ENCODE results near the gene PODNL1.

Gene PODNL1

GRCh38 chr19:13959962-13960862 lies 22.0 kb upstream of the PODNL1 start:
- no peaks in the 10 kb centered on the region for H3K4me1 ChIP-seq (ENCODE audit: insufficient read depth, low read length)
- TF ChIP-seq CTCF (IDR thresholded peaks at IDR 0.05; ENCODE audit: borderline replicate concordance, extremely low read depth, low read length, poor library complexity, severe bottlenecking) = peak; percentile 54
- TF ChIP-seq EZH2 (IDR thresholded peaks at IDR 0.05; ENCODE audit: borderline replicate concordance, low read depth, low read length, severe bottlenecking) = no peak
- H3K27me3 ChIP-seq (ENCODE audit: insufficient read depth, low read length, poor library complexity) = no peaks in the 10 kb centered on the region
- H3K4me3 ChIP-seq (ENCODE audit: low read depth in 1 of 2, low read length in 2 of 2) = no peak overlapping the region
- H3K4me2 ChIP-seq (ENCODE audit: insufficient read depth, low read length) = no peak overlapping the region
- no peak overlapping the region for H2AFZ ChIP-seq (ENCODE audit: low read depth, low read length)
- peaks cover 7% of the 10 kb centered on the region; the same call in 1 of the 2 replicates for H3K79me2 ChIP-seq (ENCODE audit: insufficient read depth, low read length)
- no peaks in the 10 kb centered on the region for H3K9me3 ChIP-seq (ENCODE audit: insufficient read depth, low read length, severe bottlenecking)
- peaks cover 18% of the 10 kb centered on the region for H4K20me1 ChIP-seq (ENCODE audit: insufficient read depth, low read length)
- DNase-seq (peak; percentile 27), ATAC-seq (ENCODE audit: insufficient read depth, low read depth) (peak; percentile 42; the same call in 2 of the 3 replicates)
- H3K27ac ChIP-seq (ENCODE audit: low read length) = no peak overlapping the region
- H3K36me3 ChIP-seq (ENCODE audit: insufficient read depth, low read length) = peaks cover 74% of the 10 kb centered on the region
- H3K9ac ChIP-seq (ENCODE audit: low read depth, low read length) = no peak overlapping the region

- no peak overlapping the region for H2AFZ ChIP-seq (ENCODE audit: low read depth, low read length)
- TF ChIP-seq CTCF (IDR thresholded peaks at IDR 0.05; ENCODE audit: borderline replicate concordance, extremely low read depth, low read length, poor library complexity, severe bottlenecking) (no peak), EZH2 (IDR thresholded peaks at IDR 0.05; ENCODE audit: borderline replicate concordance, low read depth, low read length, severe bottlenecking) (no peak)
- no peaks in the 10 kb centered on the region for H3K9me3 ChIP-seq (ENCODE audit: insufficient read depth, low read length, severe bottlenecking)
- H3K36me3 ChIP-seq (ENCODE audit: insufficient read depth, low read length) = peaks cover 80% of the 10 kb centered on the region
- DNase-seq (no peak), ATAC-seq (ENCODE audit: insufficient read depth, low read depth) (peak; percentile 12; the same call in 1 of the 3 replicates)
- H3K4me2 ChIP-seq (ENCODE audit: insufficient read depth, low read length) = no peak overlapping the region
- peaks cover 21% of the 10 kb centered on the region for H4K20me1 ChIP-seq (ENCODE audit: insufficient read depth, low read length)
- no peak overlapping the region for H3K27ac ChIP-seq (ENCODE audit: low read length)
- H3K27me3 ChIP-seq (ENCODE audit: insufficient read depth, low read length, poor library complexity) = no peaks in the 10 kb centered on the region
- H3K9ac ChIP-seq (ENCODE audit: low read depth, low read length) = no peak overlapping the region
- H3K4me3 ChIP-seq (ENCODE audit: low read depth in 1 of 2, low read length in 2 of 2) = no peak overlapping the region
- H3K4me1 ChIP-seq (ENCODE audit: insufficient read depth, low read length) = no peaks in the 10 kb centered on the region; the same call in 1 of the 2 replicates
- peaks cover 13% of the 10 kb centered on the region for H3K79me2 ChIP-seq (ENCODE audit: insufficient read depth, low read length)
Observed at GRCh38 chr19:13959141-13959961, 21.1 kb upstream of the PODNL1 start.

GRCh38 chr19:13958043-13958442 lies 19.8 kb upstream of the PODNL1 start:
- H3K9me3 ChIP-seq (ENCODE audit: insufficient read depth, low read length, severe bottlenecking) = no peaks in the 10 kb centered on the region
- H3K27ac ChIP-seq (ENCODE audit: low read length) = no peak overlapping the region
- peaks cover 26% of the 10 kb centered on the region for H3K79me2 ChIP-seq (ENCODE audit: insufficient read depth, low read length)
- peaks cover 13% of the 10 kb centered on the region for H3K4me1 ChIP-seq (ENCODE audit: insufficient read depth, low read length)
- no peak for TF ChIP-seq CTCF (IDR thresholded peaks at IDR 0.05; ENCODE audit: borderline replicate concordance, extremely low read depth, low read length, poor library complexity, severe bottlenecking)
- no peak for TF ChIP-seq EZH2 (IDR thresholded peaks at IDR 0.05; ENCODE audit: borderline replicate concordance, low read depth, low read length, severe bottlenecking)
- peaks cover 88% of the 10 kb centered on the region for H3K36me3 ChIP-seq (ENCODE audit: insufficient read depth, low read length)
- no peak overlapping the region for H3K9ac ChIP-seq (ENCODE audit: low read depth, low read length)
- no peak overlapping the region for H3K4me2 ChIP-seq (ENCODE audit: insufficient read depth, low read length)
- no peak for ATAC-seq (ENCODE audit: insufficient read depth, low read depth)
- no peaks in the 10 kb centered on the region for H3K27me3 ChIP-seq (ENCODE audit: insufficient read depth, low read length, poor library complexity)
- peaks cover 35% of the 10 kb centered on the region for H4K20me1 ChIP-seq (ENCODE audit: insufficient read depth, low read length)
- no peak overlapping the region for H3K4me3 ChIP-seq (ENCODE audit: low read depth in 1 of 2, low read length in 2 of 2)
- H2AFZ ChIP-seq (ENCODE audit: low read depth, low read length) = no peak overlapping the region
- DNase-seq = no peak

All from DND-41 (cell line).